T-helper 2 cell treated with Interferon-gamma antibody and Interleukin-4, amounts not matched to agents 5 μg/mL and 100 μg/mL, for 36 hours (primary cell): ENCODE results near the gene C5orf15.
"Not testable (repeated sequence)": the region's sequence is repeated elsewhere in the genome, so short reads cannot be mapped to it uniquely, and the experiment has no call there.

Experiments used
- DNase-seq: peaks from one replicate; pipeline ENCODE4 v3.0.0; 2021; ENCODE audit warnings: low spot score
- H3K27ac Mint-ChIP-seq: one replicate; pipeline ENCODE4 v1.8.0; 2021; ENCODE audit warnings: mild to moderate bottlenecking, mixed read lengths
- H3K27me3 Mint-ChIP-seq: one replicate; pipeline ENCODE4 v1.8.0; 2021; ENCODE audit warnings: low read depth, mixed read lengths
- H3K36me3 Mint-ChIP-seq: one replicate; pipeline ENCODE4 v1.8.0; 2021; ENCODE audit warnings: low read depth, mixed read lengths
- H3K4me1 Mint-ChIP-seq: one replicate; pipeline ENCODE4 v1.8.0; 2021; ENCODE audit warnings: low read depth, mixed read lengths
- H3K4me3 Mint-ChIP-seq: one replicate; pipeline ENCODE4 v1.8.0; 2022; ENCODE audit warnings: mild to moderate bottlenecking, moderate library complexity, mixed read lengths
- H3K9me3 Mint-ChIP-seq: one replicate; pipeline ENCODE4 v1.8.0; 2021; ENCODE audit warnings: mixed read lengths

Gene C5orf15

DNA sequence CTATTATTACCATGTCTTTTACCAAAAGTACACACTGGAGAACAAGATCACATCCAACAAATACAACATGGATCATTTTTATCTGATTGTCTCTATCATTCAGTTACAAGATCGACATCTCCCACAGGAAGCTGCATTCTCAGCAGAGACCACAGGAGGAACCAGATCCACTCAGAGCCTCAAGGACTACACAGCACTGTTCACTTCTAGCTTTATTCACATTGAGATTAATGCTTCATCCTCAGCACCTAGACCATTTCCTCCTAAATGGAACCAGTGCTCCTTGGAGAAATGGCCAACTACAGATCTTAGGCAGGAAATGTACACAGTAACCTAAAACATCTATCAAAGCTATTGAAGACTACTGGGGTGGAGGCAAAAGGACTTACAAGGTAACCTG, 13.3 kb upstream of the C5orf15 start:
- H3K27ac Mint-ChIP-seq = no peak overlapping the region
- peaks cover 18% of the 10 kb centered on the region for H3K4me1 Mint-ChIP-seq
- no peak for DNase-seq
- peaks cover 52% of the 10 kb centered on the region for H3K36me3 Mint-ChIP-seq
- no peaks in the 10 kb centered on the region for H3K27me3 Mint-ChIP-seq
- no peak overlapping the region for H3K4me3 Mint-ChIP-seq
- no peaks in the 10 kb centered on the region for H3K9me3 Mint-ChIP-seq

DNA sequence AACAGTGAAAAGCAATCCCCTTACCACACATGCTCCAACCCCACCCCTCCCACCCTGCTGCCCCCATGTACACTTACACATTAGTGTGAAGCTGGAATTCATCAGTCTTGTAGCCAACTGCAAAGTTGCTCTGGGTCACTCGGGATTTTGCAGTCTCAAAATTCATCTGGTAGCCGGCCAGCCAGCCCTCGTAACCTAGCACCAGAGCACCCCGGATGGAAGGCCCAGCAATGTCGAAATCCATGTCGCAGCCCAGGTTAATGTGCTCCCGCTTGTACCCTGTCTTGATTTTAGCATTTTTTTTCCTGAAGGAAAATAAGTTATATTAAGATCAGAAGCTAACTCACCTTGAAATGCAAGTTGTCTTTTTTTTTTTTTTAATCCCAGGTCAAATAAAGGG, 12.2 kb upstream of the C5orf15 start:
- no peak overlapping the region for H3K4me3 Mint-ChIP-seq
- no peaks in the 10 kb centered on the region for H3K27me3 Mint-ChIP-seq
- H3K27ac Mint-ChIP-seq = no peak overlapping the region
- peaks cover 51% of the 10 kb centered on the region for H3K36me3 Mint-ChIP-seq
- no peak for DNase-seq
- no peaks in the 10 kb centered on the region for H3K9me3 Mint-ChIP-seq
- H3K4me1 Mint-ChIP-seq = peaks cover 18% of the 10 kb centered on the region

DNA sequence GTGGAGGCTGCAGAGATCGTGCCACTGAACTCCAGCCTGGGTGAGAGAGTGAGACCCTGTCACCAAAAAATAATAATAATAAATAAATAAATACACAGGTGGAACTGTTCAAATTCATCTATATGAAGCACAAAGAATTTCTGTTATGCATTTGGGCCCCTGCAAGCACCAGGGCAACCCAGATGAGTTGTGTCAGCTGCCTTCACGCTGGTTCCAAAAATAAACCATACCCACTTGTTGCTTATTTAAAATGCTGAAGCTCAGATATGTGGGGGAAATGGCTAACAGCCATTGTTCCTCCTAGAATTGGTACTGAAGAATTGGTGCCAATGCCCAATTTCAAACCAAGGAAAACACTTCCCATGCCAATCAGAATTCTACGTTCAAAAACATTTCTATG, 10.5 kb upstream of the C5orf15 start:
- peaks cover 50% of the 10 kb centered on the region for H3K36me3 Mint-ChIP-seq
- H3K4me1 Mint-ChIP-seq = peaks cover 18% of the 10 kb centered on the region
- no peak for DNase-seq
- H3K9me3 Mint-ChIP-seq = no peaks in the 10 kb centered on the region
- no peaks in the 10 kb centered on the region for H3K27me3 Mint-ChIP-seq
- H3K4me3 Mint-ChIP-seq = no peak overlapping the region
- H3K27ac Mint-ChIP-seq = no peak overlapping the region

DNA sequence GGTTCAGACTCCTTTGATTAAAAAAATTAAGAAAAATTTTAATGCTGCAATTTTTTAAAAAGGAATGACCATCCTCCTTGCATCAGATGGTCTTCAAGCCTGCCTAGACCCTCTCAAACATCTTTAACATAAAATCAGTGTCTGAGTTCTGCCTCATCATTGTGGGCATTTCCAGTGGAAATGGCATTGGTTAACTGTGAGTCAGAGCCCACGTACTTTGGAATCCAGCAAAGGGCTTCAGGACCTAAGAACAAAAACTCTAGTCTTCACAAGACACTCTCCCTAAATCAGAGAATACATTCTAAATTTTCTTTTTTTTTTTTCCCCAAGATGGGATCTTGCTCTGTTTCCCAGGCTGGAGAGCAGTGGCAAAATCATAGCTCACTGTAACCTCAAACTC, 9.4 kb upstream of the C5orf15 start:
- Mint-ChIP-seq H3K27me3 (no peaks in the 10 kb centered on the region), H3K4me3 (no peak overlapping the region), H3K27ac (no peak overlapping the region), H3K36me3 (peaks cover 51% of the 10 kb centered on the region), H3K9me3 (no peaks in the 10 kb centered on the region), H3K4me1 (peaks cover 16% of the 10 kb centered on the region)
- DNase-seq = no peak

DNA sequence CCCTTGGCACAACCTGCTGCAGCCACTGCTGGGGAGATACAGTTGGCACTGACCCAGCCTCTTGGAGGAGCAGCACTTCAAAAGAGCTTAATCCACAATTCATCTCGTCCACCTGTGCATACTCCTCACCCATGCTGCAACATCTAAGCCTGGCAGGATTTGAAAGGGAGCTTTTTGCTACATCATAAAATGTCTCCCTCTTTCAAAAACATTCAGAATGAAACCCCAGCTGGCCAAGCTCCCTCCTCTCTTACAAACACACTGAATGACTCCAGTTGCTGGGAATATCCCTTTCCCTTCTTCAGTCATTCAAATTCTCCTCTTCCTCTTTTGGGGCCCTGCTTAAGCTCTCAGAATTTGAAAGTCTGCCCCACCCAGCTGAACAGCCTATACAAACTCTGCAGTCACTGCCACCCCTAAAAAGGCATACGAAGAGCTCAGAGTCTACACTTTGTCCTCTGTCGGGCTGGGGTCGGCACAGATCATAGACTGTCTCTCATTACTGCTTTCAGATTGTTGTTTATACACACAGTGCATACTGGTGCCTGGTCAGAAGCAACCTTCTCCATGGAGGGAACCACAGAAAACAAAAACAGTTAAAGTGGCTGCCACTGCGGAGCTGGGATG, 8.8 kb upstream of the C5orf15 start:
- DNase-seq = no peak
- H3K36me3 Mint-ChIP-seq = peaks cover 51% of the 10 kb centered on the region
- peak overlapping the region; percentile 23 for H3K27ac Mint-ChIP-seq

DNA sequence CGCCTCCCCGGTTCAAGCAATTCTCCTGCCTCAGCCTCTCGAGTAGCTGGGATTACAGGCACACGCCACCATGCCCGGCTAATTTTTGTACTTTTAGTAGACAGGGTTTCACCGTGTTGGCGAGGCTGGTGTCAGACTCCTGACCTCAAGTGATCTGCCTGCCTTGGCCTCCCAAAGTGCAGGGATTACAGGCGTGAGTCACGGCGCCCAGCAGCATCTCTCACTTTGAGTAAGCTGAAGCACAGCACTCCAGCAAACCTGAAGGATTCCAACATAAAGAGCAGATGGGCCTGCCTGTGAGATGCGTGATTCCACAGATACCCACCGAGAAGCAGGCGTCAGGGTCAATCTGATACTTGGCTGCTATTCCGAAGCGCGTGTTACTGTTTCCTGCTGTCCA, 7.1 kb upstream of the C5orf15 start:
- H3K4me1 Mint-ChIP-seq, H3K4me3 Mint-ChIP-seq, H3K9me3 Mint-ChIP-seq, H3K27me3 Mint-ChIP-seq, H3K27ac Mint-ChIP-seq: not testable (repeated sequence)
- peak; percentile 32 for DNase-seq
- H3K36me3 Mint-ChIP-seq = peaks cover 45% of the 10 kb centered on the region

More for the DNA sequence above, 8.8 kb upstream of the C5orf15 start:
- H3K4me3 Mint-ChIP-seq = no peak overlapping the region
- peaks cover 16% of the 10 kb centered on the region for H3K4me1 Mint-ChIP-seq
- H3K9me3 Mint-ChIP-seq = no peaks in the 10 kb centered on the region
- H3K27me3 Mint-ChIP-seq = no peaks in the 10 kb centered on the region

DNA sequence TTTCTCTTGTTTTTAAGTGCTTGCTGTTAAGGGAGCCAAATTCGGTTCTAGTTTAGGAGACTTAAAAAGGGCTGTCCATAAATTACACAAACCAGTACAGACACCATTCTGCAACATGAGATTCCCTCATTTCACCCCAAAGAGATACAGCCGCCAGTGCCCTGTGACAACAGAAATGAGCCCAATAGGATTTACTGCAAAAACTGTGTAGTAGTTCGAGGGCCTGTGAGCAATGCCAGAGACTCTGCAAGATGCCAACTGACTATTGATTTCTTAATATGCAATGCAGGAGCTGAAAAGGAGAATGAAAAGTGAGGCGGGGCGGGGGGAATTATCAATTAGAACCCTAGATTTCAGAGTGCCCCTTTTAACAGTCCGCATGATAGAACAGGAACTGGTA, 5.7 kb upstream of the C5orf15 start:
- Mint-ChIP-seq H3K4me3 (no peak overlapping the region), H3K27me3 (no peaks in the 10 kb centered on the region), H3K4me1 (peaks cover 12% of the 10 kb centered on the region), H3K36me3 (peaks cover 41% of the 10 kb centered on the region), H3K9me3 (no peaks in the 10 kb centered on the region), H3K27ac (no peak overlapping the region)
- DNase-seq = no peak

DNA sequence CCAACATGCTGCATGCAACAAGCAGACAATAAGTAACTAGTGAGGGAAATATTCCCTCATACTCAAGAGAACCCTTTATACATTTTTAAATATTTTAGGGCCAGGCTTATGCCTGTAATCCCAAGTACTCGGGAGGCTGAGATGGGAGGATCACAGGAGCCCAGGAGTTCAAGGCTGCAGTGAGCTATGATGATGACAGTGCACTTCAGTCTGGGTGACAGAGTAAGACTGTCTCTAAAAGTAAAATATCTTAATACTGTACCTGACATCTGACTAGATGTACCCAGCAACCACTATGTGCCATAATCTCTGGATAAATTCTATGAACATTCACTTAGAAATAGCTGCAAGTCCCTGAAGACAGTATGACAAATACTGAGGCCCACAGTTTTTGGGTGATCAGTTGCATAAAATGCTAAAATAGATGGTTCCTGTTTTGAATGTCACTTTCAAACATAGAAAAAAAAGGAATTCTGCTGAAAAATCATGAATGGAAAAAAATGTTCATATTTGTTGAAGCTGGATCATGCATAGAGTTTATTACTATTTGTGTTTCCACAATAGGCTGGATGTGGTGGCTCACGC, 2.0 kb upstream of the C5orf15 start:
- no peaks in the 10 kb centered on the region for H3K27me3 Mint-ChIP-seq
- peaks cover 20% of the 10 kb centered on the region for H3K4me1 Mint-ChIP-seq
- no peak for DNase-seq
- peaks cover 30% of the 10 kb centered on the region for H3K36me3 Mint-ChIP-seq
- H3K4me3 Mint-ChIP-seq = peak overlapping the region; percentile 97
- H3K27ac Mint-ChIP-seq = peak overlapping the region; percentile 52
- no peaks in the 10 kb centered on the region for H3K9me3 Mint-ChIP-seq

DNA sequence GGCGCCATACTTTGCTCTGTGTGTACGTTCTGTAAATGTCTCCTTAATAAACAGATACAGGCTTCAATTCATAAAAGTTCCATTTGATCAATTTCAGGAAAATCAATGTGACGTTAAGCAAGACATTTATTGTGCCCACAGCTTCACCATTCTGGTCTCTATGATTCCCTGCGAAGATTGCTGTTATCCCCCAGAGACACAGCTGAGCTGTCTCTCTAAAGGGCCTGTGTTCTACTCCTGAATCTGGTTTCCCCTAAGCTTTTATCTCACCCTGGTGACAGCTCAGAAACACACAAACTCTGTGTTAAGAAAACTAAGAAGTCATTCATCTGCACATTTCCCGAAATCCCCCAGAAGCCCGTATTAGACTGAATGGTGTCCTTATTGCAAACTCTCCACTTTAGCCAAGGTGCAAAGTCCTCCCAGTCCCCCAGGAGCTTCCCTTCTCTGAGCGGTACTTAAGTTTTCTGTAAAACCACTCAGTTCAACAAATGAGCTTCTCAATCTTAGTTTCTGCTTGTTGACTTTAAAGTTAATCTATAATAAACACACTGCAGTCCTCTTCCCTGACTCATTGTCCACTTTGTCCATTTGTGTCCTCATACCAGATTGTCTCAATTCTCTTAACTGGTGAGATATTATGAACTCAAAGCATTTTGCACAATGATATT, 1.4 kb upstream of the C5orf15 start:
- no peaks in the 10 kb centered on the region for H3K9me3 Mint-ChIP-seq
- DNase-seq = no peak
- no peaks in the 10 kb centered on the region for H3K27me3 Mint-ChIP-seq
- H3K36me3 Mint-ChIP-seq = peaks cover 31% of the 10 kb centered on the region
- peak overlapping the region; percentile 97 for H3K4me3 Mint-ChIP-seq
- peaks cover 24% of the 10 kb centered on the region for H3K4me1 Mint-ChIP-seq
- peak overlapping the region; percentile 52 for H3K27ac Mint-ChIP-seq

DNA sequence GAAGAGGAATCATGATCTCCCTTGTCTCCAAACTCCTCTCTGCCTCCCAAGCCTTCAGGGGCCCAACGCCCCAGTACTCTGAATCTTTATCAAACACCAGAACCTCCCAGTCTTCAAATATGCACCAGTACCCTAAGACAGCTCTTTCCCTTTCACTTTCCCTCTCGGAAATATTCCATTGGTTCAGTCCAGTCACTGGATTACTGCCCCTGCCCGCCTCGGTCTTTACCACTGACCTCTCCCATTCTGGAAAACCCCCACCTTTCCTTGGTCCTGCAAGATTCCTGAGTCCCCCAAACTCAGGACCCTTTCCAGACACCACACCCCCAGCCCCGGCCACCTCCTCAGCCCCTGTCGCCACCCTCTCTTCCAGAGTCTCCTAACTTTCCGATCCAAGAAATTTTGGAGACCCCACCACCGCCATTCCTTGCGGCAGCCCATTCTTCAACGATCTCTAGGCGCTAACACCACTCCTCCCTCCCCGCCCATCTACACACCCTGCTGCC, 674 bp downstream of the C5orf15 start:
- peak overlapping the region; percentile 97 for H3K4me3 Mint-ChIP-seq
- no peak for DNase-seq
- peak overlapping the region; percentile 93 for H3K27ac Mint-ChIP-seq
- peaks cover 6% of the 10 kb centered on the region for H3K9me3 Mint-ChIP-seq
- no peaks in the 10 kb centered on the region for H3K27me3 Mint-ChIP-seq
- peaks cover 35% of the 10 kb centered on the region for H3K36me3 Mint-ChIP-seq
- H3K4me1 Mint-ChIP-seq = peaks cover 36% of the 10 kb centered on the region

DNA sequence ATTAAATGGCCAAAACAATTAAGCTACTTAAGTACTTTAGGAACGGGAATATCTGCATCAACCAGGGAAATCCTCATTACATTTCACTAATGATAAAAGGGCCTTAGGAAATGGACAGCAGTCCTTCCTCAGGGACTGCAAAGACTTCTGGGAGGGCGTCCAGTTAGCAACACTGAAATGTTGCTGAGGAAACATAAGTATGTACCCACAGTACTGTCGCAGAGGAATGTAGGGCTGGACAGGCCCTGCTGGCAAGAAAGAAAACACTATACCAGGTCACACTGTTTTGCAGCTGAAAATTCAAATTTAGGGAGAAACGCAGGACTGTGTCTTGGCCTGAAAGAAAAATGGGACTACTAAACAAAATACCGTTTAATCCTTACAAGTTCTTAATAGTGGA, 1.3 kb downstream of the C5orf15 start:
- no peak for DNase-seq
- peaks cover 37% of the 10 kb centered on the region for H3K36me3 Mint-ChIP-seq
- H3K9me3 Mint-ChIP-seq = peaks cover 6% of the 10 kb centered on the region

DNA sequence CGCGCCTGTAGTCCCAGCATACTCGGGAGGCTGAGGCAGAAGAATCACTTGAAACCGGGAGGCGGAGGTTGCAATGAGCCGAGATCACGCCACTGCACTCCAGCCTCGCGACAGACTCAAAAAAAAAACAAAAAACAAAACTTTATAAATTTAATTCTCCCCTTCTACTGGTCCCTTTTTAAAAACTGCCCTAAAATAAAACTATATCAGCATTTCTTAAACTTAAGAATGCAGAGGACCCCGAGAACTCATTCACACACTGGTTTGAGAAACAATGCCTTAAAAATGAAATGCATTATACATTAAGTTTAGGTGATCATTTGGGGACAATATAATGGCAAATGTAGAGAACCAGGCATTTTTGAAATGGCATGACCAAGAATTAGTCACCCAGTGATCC, 2.3 kb downstream of the C5orf15 start:
- H3K4me3 Mint-ChIP-seq = no peak overlapping the region
- H3K4me1 Mint-ChIP-seq = peaks cover 43% of the 10 kb centered on the region
- H3K36me3 Mint-ChIP-seq = peaks cover 30% of the 10 kb centered on the region

More for the DNA sequence above, 1.3 kb downstream of the C5orf15 start:
- H3K4me1 Mint-ChIP-seq = peaks cover 43% of the 10 kb centered on the region
- no peak overlapping the region for H3K27ac Mint-ChIP-seq
- peak overlapping the region; percentile 97 for H3K4me3 Mint-ChIP-seq
- H3K27me3 Mint-ChIP-seq = no peaks in the 10 kb centered on the region

DNA sequence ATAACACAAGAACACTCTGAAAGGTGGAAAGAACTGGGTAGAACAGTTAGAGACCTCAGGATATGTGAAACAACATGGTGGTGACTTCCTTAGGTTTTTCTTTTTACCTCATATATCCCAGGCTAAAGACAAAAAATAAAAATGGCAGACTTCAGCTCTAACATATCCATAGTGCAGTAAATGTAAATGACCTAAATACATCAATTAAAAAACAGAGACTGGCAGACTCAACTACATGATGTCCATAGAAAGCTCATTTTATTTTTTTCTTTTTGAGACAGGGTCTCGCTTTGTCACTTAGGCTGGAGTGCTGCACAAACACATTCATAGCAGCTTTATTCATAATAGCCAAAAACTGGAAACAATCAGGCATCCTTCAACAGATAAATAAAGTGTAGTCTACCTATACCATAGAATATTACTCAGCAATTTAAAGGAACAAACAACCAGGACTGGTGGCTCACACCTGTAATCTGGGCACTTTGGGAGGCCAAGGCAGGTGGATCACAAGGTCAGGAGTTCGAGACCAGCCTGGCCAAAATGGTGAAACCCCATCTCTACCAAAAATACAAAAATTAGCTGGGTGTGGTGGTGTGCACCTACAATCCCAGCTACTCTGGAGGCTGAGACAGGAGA, 4.8 kb downstream of the C5orf15 start:
- no peak for DNase-seq
- Mint-ChIP-seq H3K4me1 (peaks cover 47% of the 10 kb centered on the region), H3K27me3 (no peaks in the 10 kb centered on the region), H3K4me3 (peak overlapping the region; percentile 38), H3K36me3 (peaks cover 37% of the 10 kb centered on the region), H3K27ac (peak overlapping the region; percentile 22), H3K9me3 (peaks cover 6% of the 10 kb centered on the region)

More for the DNA sequence above, 2.3 kb downstream of the C5orf15 start:
- Mint-ChIP-seq H3K9me3 (peaks cover 6% of the 10 kb centered on the region), H3K27ac (no peak overlapping the region), H3K27me3 (no peaks in the 10 kb centered on the region)
- DNase-seq = no peak
